GM23338 (cell line): ENCODE data around the gene ZSCAN5C.

Source experiments
- CREB1 ChIP-seq: fragments of 250-450 bp; sonication (Bioruptor Pico); IDR thresholded peaks from 2 replicates; pipeline ENCODE4 v1.5.0; 2020; ENCODE audit warnings: low read depth, mild to moderate bottlenecking, moderate library complexity
- EZH2 ChIP-seq: fragments of 200-600 bp; sonication (generic); IDR thresholded peaks from one replicate; pipeline ENCODE4 v1.8.0; 2017; ENCODE audit warnings: antibody characterized with exemption, mild to moderate bottlenecking, low read depth; ENCODE audit not compliant: unreplicated experiment
- JUNB ChIP-seq: IDR thresholded peaks from one replicate; pipeline ENCODE4 v1.6.1; 2016; ENCODE audit warnings: antibody characterized with exemption; ENCODE audit not compliant: unreplicated experiment
- NANOG ChIP-seq: IDR thresholded peaks from 2 replicates; pipeline ENCODE4 v1.6.1; 2016; ENCODE audit warnings: antibody characterized with exemption, borderline replicate concordance
- POLR2AphosphoS5 ChIP-seq: IDR thresholded peaks from 2 replicates; pipeline ENCODE4 v1.6.1; 2016; ENCODE audit warnings: antibody characterized with exemption, low read depth
- ZNF331 ChIP-seq: fragments of 250-450 bp; sonication (Bioruptor Pico); IDR thresholded peaks from 2 replicates; pipeline ENCODE4 v1.5.0; 2020; ENCODE audit warnings: low read depth, mild to moderate bottlenecking, moderate library complexity
- TF ChIP-seq, protein P1 (sequence below), 2 experiments: fragments of 200-600 bp in 1 of 2; sonication (generic) in 1 of 2; conservative IDR thresholded peaks; 2 replicates each; pipeline versions ENCODE4 v1.5.1 to v1.6.1; 2016 to 2017; ENCODE audit warnings: antibody characterized with exemption in 2 of 2, low read depth in 2 of 2, mild to moderate bottlenecking in 2 of 2, moderate library complexity in 1 of 2
- TF ChIP-seq, protein P2 (sequence below): fragments of 250-450 bp; sonication (Bioruptor Pico); IDR thresholded peaks from 2 replicates; pipeline ENCODE4 v1.5.0; 2020; ENCODE audit warnings: mild to moderate bottlenecking, moderate library complexity

DNA sequence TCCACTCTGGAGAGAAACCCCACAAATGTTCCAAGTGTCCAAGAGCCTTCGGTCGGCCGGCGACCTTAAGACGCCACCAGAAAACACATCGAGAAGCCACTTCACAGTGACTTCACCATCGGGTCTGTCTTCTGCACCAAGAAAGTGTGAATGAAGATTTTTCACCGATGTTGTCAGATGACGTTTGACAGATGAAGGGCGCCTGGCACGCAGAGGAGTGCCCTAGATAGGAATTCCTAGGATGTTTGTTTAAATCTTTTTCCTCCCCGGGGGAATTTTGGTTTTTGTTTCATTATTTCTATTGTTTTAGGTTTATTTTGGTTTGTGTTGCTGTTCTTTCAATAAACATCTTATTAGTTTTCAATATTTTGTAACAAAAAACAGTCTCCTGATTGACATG is 7.0 kb downstream of the ZSCAN5C start:
- TF ChIP-seq POLR2AphosphoS5 (no peak), CREB1 (CRISPR knock-in tag) (no peak), NANOG (no peak), JUNB (no peak), ZNF331 (CRISPR knock-in tag) (no peak), EZH2 (no peak)
- TF ChIP-seq, protein P1, sequence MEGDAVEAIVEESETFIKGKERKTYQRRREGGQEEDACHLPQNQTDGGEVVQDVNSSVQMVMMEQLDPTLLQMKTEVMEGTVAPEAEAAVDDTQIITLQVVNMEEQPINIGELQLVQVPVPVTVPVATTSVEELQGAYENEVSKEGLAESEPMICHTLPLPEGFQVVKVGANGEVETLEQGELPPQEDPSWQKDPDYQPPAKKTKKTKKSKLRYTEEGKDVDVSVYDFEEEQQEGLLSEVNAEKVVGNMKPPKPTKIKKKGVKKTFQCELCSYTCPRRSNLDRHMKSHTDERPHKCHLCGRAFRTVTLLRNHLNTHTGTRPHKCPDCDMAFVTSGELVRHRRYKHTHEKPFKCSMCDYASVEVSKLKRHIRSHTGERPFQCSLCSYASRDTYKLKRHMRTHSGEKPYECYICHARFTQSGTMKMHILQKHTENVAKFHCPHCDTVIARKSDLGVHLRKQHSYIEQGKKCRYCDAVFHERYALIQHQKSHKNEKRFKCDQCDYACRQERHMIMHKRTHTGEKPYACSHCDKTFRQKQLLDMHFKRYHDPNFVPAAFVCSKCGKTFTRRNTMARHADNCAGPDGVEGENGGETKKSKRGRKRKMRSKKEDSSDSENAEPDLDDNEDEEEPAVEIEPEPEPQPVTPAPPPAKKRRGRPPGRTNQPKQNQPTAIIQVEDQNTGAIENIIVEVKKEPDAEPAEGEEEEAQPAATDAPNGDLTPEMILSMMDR (conservative IDR thresholded peaks at IDR 0.05; ENCODE audit: low read depth in 2 of 2) = no peak
- TF ChIP-seq, protein P2, sequence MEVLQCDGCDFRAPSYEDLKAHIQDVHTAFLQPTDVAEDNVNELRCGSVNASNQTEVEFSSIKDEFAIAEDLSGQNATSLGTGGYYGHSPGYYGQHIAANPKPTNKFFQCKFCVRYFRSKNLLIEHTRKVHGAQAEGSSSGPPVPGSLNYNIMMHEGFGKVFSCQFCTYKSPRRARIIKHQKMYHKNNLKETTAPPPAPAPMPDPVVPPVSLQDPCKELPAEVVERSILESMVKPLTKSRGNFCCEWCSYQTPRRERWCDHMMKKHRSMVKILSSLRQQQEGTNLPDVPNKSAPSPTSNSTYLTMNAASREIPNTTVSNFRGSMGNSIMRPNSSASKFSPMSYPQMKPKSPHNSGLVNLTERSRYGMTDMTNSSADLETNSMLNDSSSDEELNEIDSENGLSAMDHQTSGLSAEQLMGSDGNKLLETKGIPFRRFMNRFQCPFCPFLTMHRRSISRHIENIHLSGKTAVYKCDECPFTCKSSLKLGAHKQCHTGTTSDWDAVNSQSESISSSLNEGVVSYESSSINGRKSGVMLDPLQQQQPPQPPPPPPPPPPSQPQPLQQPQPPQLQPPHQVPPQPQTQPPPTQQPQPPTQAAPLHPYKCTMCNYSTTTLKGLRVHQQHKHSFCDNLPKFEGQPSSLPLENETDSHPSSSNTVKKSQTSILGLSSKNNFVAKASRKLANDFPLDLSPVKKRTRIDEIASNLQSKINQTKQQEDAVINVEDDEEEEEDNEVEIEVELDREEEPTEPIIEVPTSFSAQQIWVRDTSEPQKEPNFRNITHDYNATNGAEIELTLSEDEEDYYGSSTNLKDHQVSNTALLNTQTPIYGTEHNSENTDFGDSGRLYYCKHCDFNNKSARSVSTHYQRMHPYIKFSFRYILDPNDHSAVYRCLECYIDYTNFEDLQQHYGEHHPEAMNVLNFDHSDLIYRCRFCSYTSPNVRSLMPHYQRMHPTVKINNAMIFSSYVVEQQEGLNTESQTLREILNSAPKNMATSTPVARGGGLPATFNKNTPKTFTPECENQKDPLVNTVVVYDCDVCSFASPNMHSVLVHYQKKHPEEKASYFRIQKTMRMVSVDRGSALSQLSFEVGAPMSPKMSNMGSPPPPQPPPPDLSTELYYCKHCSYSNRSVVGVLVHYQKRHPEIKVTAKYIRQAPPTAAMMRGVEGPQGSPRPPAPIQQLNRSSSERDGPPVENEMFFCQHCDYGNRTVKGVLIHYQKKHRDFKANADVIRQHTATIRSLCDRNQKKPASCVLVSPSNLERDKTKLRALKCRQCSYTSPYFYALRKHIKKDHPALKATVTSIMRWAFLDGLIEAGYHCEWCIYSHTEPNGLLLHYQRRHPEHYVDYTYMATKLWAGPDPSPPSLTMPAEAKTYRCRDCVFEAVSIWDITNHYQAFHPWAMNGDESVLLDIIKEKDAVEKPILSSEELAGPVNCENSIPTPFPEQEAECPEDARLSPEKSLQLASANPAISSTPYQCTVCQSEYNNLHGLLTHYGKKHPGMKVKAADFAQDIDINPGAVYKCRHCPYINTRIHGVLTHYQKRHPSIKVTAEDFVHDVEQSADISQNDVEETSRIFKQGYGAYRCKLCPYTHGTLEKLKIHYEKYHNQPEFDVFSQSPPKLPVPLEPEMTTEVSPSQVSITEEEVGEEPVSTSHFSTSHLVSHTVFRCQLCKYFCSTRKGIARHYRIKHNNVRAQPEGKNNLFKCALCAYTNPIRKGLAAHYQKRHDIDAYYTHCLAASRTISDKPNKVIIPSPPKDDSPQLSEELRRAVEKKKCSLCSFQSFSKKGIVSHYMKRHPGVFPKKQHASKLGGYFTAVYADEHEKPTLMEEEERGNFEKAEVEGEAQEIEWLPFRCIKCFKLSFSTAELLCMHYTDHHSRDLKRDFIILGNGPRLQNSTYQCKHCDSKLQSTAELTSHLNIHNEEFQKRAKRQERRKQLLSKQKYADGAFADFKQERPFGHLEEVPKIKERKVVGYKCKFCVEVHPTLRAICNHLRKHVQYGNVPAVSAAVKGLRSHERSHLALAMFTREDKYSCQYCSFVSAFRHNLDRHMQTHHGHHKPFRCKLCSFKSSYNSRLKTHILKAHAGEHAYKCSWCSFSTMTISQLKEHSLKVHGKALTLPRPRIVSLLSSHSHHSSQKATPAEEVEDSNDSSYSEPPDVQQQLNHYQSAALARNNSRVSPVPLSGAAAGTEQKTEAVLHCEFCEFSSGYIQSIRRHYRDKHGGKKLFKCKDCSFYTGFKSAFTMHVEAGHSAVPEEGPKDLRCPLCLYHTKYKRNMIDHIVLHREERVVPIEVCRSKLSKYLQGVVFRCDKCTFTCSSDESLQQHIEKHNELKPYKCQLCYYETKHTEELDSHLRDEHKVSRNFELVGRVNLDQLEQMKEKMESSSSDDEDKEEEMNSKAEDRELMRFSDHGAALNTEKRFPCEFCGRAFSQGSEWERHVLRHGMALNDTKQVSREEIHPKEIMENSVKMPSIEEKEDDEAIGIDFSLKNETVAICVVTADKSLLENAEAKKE (CRISPR knock-in tag) = no peak
